Progenitor cell of endocrine pancreas (in vitro differentiated cells): ENCODE results near the gene PHLDA1. TPM values are rescaled to one million over a fixed set of nuclear protein-coding genes. Genes with fewer than 3 reads are reported as not detected.
"Not testable (repeated sequence)": the region's sequence is repeated elsewhere in the genome, so short reads cannot be mapped to it uniquely, and the experiment has no call there.

Experiments used
- DNase-seq: peaks from one replicate; pipeline ENCODE4 v3.0.0; 2021; ENCODE audit warnings: low spot score; ENCODE audit not compliant: unreplicated experiment
- H3K27ac Mint-ChIP-seq: 2 replicates; pipeline ENCODE4 v1.8.0; 2021; ENCODE audit warnings: mild to moderate bottlenecking, moderate library complexity, mixed read lengths
- H3K27me3 Mint-ChIP-seq: 2 replicates; pipeline ENCODE4 v1.8.0; 2021; ENCODE audit warnings: mixed read lengths
- H3K36me3 Mint-ChIP-seq: 2 replicates; pipeline ENCODE4 v1.8.0; 2022; ENCODE audit warnings: mixed read lengths; ENCODE audit not compliant: insufficient read depth
- H3K4me1 Mint-ChIP-seq: 2 replicates; pipeline ENCODE4 v1.8.0; 2021; ENCODE audit warnings: low read depth, mixed read lengths
- H3K4me3 Mint-ChIP-seq: 2 replicates; pipeline ENCODE4 v1.8.0; 2021; ENCODE audit warnings: low read depth, mild to moderate bottlenecking, moderate library complexity, mixed read lengths
- H3K9me3 Mint-ChIP-seq: 2 replicates; pipeline ENCODE4 v1.8.0; 2021; ENCODE audit warnings: low read depth, mixed read lengths
- total RNA-seq: library from RNA; stranded (reverse); gene quantifications from 2 replicates; pipeline ENCODE4 v1.2.1, GENCODE V29; 2021
- TF ChIP-seq, protein P1 (sequence below): fragments of 200-600 bp; sonication (generic); IDR thresholded peaks from one replicate; pipeline ENCODE4 v1.5.0; 2021; ENCODE audit warnings: antibody characterized with exemption, mild to moderate bottlenecking; ENCODE audit not compliant: unreplicated experiment

The PHLDA1 gene
- total RNA-seq, 1 donor from 2014 or later: 45.4 TPM

DNA sequence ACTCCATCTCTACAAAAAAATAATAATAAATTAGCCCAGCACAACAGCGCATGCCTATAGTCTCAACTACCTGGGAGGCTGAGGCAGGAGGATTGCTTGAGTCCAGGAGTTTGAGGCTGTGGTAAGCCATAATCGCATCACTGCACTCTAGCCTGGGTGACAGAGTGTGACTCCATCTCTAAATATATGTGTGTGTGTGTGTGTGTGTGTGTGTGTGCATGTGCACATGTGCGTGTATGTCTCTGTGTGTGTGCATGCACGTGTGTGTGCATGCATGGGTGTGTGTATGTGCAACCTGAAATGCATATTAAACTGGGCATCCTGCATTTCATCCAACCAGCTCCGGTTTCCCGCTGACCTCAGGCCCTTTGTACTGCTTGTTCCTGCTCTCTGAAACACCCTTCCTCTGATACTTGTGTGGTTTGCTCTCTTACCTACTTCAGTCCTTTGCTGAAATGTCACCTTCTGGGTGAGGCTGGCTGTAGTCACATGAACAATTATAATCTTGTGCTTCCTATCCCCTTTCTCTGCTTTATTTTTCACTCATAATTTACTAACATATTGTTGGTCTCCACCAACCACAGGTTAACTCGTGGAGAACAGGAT lies 46.9 kb downstream of the PHLDA1 start:
- TF ChIP-seq, protein P1, sequence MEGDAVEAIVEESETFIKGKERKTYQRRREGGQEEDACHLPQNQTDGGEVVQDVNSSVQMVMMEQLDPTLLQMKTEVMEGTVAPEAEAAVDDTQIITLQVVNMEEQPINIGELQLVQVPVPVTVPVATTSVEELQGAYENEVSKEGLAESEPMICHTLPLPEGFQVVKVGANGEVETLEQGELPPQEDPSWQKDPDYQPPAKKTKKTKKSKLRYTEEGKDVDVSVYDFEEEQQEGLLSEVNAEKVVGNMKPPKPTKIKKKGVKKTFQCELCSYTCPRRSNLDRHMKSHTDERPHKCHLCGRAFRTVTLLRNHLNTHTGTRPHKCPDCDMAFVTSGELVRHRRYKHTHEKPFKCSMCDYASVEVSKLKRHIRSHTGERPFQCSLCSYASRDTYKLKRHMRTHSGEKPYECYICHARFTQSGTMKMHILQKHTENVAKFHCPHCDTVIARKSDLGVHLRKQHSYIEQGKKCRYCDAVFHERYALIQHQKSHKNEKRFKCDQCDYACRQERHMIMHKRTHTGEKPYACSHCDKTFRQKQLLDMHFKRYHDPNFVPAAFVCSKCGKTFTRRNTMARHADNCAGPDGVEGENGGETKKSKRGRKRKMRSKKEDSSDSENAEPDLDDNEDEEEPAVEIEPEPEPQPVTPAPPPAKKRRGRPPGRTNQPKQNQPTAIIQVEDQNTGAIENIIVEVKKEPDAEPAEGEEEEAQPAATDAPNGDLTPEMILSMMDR: no peak
- DNase-seq: no peak
- peaks cover 35% of the 10 kb centered on the region for H3K4me1 Mint-ChIP-seq
- H3K27me3 Mint-ChIP-seq: no peaks in the 10 kb centered on the region
- H3K4me3 Mint-ChIP-seq: no peak overlapping the region
- H3K27ac Mint-ChIP-seq: peak overlapping the region; percentile 94
- peaks cover 12% of the 10 kb centered on the region for H3K36me3 Mint-ChIP-seq
- H3K9me3 Mint-ChIP-seq: peaks cover 7% of the 10 kb centered on the region

DNA sequence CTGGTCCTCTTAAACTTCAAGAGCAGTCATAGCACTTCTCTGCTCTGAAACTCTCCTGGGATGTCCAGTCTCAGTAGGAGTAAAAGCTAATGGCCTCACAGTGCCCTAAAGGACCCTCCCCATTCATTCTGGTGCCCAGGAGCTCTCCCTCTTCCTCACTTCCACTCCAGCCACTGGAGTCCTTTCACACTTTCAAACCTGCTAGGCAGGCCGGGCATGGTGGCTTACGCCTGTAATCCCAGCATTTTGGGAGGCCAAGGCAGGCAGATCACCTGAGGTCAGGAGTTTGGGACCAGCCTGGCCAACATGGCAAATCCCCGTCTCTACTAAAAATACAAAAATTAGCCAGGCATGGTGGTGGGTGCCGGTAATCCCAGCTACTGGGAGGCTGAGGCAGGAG lies 47.7 kb downstream of the PHLDA1 start:
- H3K4me3 Mint-ChIP-seq: not testable (repeated sequence)

DNA sequence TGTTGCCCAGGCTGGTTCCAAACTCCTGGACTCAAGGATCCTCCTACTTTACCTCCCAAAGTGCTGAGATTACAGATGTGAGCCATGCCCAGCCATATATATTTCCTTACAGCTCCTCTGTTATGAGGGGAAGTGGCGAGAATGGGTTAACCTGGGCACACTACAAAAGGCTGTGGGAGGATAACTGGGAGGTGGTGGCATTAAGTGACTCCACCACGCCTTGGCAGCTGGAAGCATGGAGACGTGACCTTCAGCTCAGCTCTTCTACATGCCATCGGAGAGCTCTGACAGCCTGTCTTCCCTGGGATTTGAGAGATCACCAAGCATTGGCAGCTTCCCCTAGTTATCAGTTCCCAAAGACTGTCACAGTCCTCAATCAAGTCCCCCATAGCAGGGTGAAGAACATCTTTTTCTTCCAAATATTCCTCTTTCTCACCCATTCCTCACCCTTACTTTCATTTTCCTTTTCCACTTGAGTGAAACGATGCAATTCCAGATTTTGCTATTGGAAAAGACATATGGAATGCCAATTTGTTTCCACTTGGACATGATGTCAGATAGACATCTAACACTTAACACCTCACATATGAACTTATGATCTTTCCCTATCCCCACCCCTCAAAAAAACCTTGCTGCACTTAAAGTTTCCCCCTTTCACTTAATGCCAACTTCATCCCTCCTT lies 48.5 kb downstream of the PHLDA1 start:
- Mint-ChIP-seq H3K36me3 (peaks cover 1% of the 10 kb centered on the region), H3K9me3 (no peaks in the 10 kb centered on the region), H3K27ac (no peak overlapping the region), H3K27me3 (no peaks in the 10 kb centered on the region), H3K4me1 (peaks cover 37% of the 10 kb centered on the region), H3K4me3 (no peak overlapping the region)
- DNase-seq: no peak
- TF ChIP-seq, protein P1: no peak

More for the DNA sequence above, 47.7 kb downstream of the PHLDA1 start:
- H3K27me3 Mint-ChIP-seq, H3K36me3 Mint-ChIP-seq, H3K9me3 Mint-ChIP-seq, DNase-seq: not testable (repeated sequence)
- Mint-ChIP-seq H3K27ac (peak overlapping the region; percentile 6), H3K4me1 (peaks cover 34% of the 10 kb centered on the region)

DNA sequence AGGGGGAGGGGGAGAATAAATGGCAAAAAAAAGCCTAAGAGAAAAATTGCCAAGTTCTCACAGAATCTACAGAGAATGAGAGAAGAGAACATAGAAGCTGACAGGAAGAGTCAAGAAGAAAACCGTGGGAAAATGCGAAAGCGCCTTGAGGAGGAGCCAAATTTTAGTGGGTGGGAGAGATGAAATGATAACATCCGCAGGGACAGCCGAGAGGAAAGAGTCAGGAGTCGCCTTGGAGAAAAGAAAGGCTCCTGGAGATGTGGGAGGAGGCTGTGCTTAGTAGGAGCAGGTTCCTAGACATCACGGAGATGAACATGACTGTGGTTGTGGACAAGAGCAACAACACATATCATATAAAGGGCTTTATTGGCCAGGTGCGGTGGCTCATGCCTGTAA lies 49.4 kb downstream of the PHLDA1 start:
- Mint-ChIP-seq H3K9me3 (no peaks in the 10 kb centered on the region), H3K36me3 (no peaks in the 10 kb centered on the region), H3K27me3 (no peaks in the 10 kb centered on the region), H3K4me1 (peaks cover 42% of the 10 kb centered on the region), H3K27ac (no peak overlapping the region), H3K4me3 (no peak overlapping the region)
- TF ChIP-seq, protein P1: no peak
- DNase-seq: no peak

DNA sequence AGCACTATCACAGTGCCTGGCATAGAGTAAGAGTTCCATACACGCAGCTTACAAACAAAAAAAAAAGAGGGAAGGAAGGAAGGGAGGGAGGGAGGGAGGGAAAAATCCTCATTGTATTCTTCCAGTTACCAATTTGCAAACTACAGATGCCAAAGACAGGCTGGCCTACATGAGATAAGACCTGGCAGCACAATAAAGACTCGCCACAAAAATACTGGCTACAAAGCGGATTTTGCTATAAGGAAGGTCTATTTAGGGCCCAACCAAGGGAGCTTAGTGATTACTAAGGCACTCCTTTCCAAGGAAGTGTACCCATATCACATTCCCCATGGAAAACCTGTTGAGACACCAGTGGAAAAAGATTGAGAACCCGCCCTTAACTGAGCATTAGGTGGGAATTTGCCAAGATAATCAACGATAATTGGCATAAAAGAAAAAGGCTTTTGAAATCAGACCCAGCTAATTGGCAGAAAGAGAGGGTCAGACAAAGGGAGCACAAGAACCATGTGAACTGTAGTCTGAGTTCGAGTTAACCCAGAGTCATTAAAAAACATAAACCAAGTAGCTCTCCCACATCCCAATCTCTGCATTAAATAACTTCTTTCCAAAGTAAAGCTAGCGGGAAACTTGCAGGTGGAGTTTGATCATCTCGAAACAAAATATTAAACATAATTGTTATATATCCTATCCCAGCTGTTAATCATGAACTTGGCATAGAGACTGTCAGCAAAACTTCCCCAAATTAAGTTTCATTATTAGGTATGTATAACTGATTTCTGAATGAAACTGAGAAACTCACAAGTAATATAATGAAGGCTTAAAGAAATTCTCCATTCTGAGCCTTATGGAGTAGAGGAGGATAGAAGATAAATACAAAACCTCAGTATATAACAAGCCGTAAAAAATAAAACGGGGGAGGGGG lies 50.1 kb downstream of the PHLDA1 start:
- Mint-ChIP-seq H3K4me1 (peaks cover 39% of the 10 kb centered on the region), H3K36me3 (no peaks in the 10 kb centered on the region), H3K4me3 (no peak overlapping the region), H3K9me3 (no peaks in the 10 kb centered on the region), H3K27me3 (no peaks in the 10 kb centered on the region), H3K27ac (no peak overlapping the region)
- no peak for DNase-seq
- TF ChIP-seq, protein P1: no peak
